Measurements from ENCODE around the gene BRD4. TPM values are rescaled to one million over a fixed set of nuclear protein-coding genes. Genes with fewer than 3 reads are reported as not detected.

Gene BRD4
- total and polyA plus RNA-seq, 2 experiments from 2014 or later, result 63.8 to 115 TPM

DNA sequence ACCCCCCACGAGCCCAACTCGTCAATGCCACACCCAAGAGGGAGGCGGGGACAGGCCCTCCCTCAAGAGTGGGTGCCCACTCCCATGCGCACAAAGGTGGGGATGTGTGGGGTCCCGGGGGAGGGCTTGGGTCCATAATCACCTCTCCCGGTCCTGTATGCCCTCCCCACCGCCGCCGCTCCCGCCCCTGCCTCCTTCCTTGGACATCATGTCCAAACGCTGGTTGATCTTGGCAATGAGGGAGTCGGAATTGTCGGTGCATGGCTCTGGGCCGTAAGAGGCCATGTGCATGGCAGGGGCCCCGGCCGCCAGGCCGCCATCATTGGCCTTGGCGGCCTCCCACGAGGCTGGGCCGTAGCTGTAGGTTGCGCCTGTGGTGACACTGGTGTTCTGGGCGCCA lies 41.3 kb upstream of the BRD4 start:
- Histone ChIP-seq H3K9me2 (ENCODE audit: insufficient read depth) (no peaks in the 10 kb centered on the region), H3K4me1 (ENCODE audit: insufficient read depth) (peaks cover 4% of the 10 kb centered on the region; the same call in 1 of the 2 replicates), H3K4me2 (no peak overlapping the region), H3K79me2 (replicated peaks; ENCODE audit: insufficient read depth) (peaks cover 73% of the 10 kb centered on the region), H4K20me1 (replicated peaks; ENCODE audit: insufficient read depth) (peaks cover 38% of the 10 kb centered on the region), H3K36me3 (ENCODE audit: insufficient read depth) (peaks cover 19% of the 10 kb centered on the region), H2AFZ (no peak overlapping the region), H3K27ac (ENCODE audit: low read depth) (no peak overlapping the region), H3K4me3 (no peak overlapping the region), H3K27me3 (ENCODE audit: insufficient read depth) (no peaks in the 10 kb centered on the region), H3F3A (replicated peaks; ENCODE audit: low read depth) (peaks cover 2% of the 10 kb centered on the region; the same call in 1 of the 2 replicates)
- DNase-seq (ENCODE audit: low spot score) (no peak), ATAC-seq (no peak)
- Mint-ChIP-seq H3K27ac (no peak overlapping the region), H3K4me1 (peaks cover 14% of the 10 kb centered on the region), H3K27me3 (ENCODE audit: insufficient read depth, low read depth, poor library complexity) (peaks cover 14% of the 10 kb centered on the region), H3K4me3 (no peak overlapping the region), H3K36me3 (ENCODE audit: low read depth) (peaks cover 52% of the 10 kb centered on the region), H3K9me3 (no peaks in the 10 kb centered on the region; the same call in 2 of the 3 replicates)
- no peak for TF ChIP-seq CTCF (conservative IDR thresholded peaks at IDR 0.05; ENCODE audit: low read depth in 2 of 2)
- no peak for TF ChIP-seq ZNF114 (CRISPR knock-in tag; IDR thresholded peaks at IDR 0.05)
- TF ChIP-seq ETS1 (IDR thresholded peaks at IDR 0.05), result no peak
- no peak for TF ChIP-seq POLR2AphosphoS5 (IDR thresholded peaks at IDR 0.05; ENCODE audit: low read depth)
- TF ChIP-seq EZH2phosphoT487 (IDR thresholded peaks at IDR 0.05; ENCODE audit: unreplicated experiment), result no peak
- TF ChIP-seq ZNF331 (CRISPR knock-in tag; IDR thresholded peaks at IDR 0.05; ENCODE audit: low read depth), result no peak
- TF ChIP-seq REST (IDR thresholded peaks at IDR 0.05; ENCODE audit: unreplicated experiment), result no peak
- no peak for TF ChIP-seq JUNB (IDR thresholded peaks at IDR 0.05; ENCODE audit: unreplicated experiment)
- no peak for TF ChIP-seq EZH2 (IDR thresholded peaks at IDR 0.05; ENCODE audit: low read depth, unreplicated experiment)
- TF ChIP-seq, protein P1, sequence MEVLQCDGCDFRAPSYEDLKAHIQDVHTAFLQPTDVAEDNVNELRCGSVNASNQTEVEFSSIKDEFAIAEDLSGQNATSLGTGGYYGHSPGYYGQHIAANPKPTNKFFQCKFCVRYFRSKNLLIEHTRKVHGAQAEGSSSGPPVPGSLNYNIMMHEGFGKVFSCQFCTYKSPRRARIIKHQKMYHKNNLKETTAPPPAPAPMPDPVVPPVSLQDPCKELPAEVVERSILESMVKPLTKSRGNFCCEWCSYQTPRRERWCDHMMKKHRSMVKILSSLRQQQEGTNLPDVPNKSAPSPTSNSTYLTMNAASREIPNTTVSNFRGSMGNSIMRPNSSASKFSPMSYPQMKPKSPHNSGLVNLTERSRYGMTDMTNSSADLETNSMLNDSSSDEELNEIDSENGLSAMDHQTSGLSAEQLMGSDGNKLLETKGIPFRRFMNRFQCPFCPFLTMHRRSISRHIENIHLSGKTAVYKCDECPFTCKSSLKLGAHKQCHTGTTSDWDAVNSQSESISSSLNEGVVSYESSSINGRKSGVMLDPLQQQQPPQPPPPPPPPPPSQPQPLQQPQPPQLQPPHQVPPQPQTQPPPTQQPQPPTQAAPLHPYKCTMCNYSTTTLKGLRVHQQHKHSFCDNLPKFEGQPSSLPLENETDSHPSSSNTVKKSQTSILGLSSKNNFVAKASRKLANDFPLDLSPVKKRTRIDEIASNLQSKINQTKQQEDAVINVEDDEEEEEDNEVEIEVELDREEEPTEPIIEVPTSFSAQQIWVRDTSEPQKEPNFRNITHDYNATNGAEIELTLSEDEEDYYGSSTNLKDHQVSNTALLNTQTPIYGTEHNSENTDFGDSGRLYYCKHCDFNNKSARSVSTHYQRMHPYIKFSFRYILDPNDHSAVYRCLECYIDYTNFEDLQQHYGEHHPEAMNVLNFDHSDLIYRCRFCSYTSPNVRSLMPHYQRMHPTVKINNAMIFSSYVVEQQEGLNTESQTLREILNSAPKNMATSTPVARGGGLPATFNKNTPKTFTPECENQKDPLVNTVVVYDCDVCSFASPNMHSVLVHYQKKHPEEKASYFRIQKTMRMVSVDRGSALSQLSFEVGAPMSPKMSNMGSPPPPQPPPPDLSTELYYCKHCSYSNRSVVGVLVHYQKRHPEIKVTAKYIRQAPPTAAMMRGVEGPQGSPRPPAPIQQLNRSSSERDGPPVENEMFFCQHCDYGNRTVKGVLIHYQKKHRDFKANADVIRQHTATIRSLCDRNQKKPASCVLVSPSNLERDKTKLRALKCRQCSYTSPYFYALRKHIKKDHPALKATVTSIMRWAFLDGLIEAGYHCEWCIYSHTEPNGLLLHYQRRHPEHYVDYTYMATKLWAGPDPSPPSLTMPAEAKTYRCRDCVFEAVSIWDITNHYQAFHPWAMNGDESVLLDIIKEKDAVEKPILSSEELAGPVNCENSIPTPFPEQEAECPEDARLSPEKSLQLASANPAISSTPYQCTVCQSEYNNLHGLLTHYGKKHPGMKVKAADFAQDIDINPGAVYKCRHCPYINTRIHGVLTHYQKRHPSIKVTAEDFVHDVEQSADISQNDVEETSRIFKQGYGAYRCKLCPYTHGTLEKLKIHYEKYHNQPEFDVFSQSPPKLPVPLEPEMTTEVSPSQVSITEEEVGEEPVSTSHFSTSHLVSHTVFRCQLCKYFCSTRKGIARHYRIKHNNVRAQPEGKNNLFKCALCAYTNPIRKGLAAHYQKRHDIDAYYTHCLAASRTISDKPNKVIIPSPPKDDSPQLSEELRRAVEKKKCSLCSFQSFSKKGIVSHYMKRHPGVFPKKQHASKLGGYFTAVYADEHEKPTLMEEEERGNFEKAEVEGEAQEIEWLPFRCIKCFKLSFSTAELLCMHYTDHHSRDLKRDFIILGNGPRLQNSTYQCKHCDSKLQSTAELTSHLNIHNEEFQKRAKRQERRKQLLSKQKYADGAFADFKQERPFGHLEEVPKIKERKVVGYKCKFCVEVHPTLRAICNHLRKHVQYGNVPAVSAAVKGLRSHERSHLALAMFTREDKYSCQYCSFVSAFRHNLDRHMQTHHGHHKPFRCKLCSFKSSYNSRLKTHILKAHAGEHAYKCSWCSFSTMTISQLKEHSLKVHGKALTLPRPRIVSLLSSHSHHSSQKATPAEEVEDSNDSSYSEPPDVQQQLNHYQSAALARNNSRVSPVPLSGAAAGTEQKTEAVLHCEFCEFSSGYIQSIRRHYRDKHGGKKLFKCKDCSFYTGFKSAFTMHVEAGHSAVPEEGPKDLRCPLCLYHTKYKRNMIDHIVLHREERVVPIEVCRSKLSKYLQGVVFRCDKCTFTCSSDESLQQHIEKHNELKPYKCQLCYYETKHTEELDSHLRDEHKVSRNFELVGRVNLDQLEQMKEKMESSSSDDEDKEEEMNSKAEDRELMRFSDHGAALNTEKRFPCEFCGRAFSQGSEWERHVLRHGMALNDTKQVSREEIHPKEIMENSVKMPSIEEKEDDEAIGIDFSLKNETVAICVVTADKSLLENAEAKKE (CRISPR knock-in tag; IDR thresholded peaks at IDR 0.05), result no peak
- no peak for TF ChIP-seq STAT1 (IDR thresholded peaks at IDR 0.05; ENCODE audit: unreplicated experiment)
- TF ChIP-seq NANOG (IDR thresholded peaks at IDR 0.05; ENCODE audit: borderline replicate concordance), result no peak
- no peak for TF ChIP-seq CREB1 (CRISPR knock-in tag; IDR thresholded peaks at IDR 0.05; ENCODE audit: low read depth)
